ENCODE results near the gene SLX4IP. TPM values are rescaled to one million over a fixed set of nuclear protein-coding genes. Genes with fewer than 3 reads are reported as not detected.
"Not testable (repeated sequence)": the region's sequence is repeated elsewhere in the genome, so short reads cannot be mapped to it uniquely, and the experiment has no call there.

Gene SLX4IP
- total RNA-seq, 2 experiments from 2014 or later = 8.8 to 8.9 TPM

- ChIA-PET CTCF (interaction anchor here (1.1 to 1.4 kb wide), 2 partner anchors 11 to 39 kb away, joined by 3 read pairs; no protein-coding TSS in a partner anchor), POLR2A (no interaction called here)
- Mint-ChIP-seq H3K4me3 (no peak overlapping the region), H3K27me3 (ENCODE audit: low read depth) (no peaks in the 10 kb centered on the region), H3K4me1 (ENCODE audit: low read depth) (peaks cover 7% of the 10 kb centered on the region), H3K36me3 (ENCODE audit: low read depth) (peaks cover 11% of the 10 kb centered on the region), H3K9me3 (ENCODE audit: insufficient read depth) (no peaks in the 10 kb centered on the region), H3K27ac (no peak overlapping the region)
- no peak for DNase-seq
- ATAC-seq = no peak
Observed at GRCh38 chr20:10603971-10604864, 169.1 kb downstream of the SLX4IP start.

- DNase-seq = no peak
- Mint-ChIP-seq H3K27me3 (ENCODE audit: low read depth) (no peaks in the 10 kb centered on the region), H3K36me3 (ENCODE audit: low read depth) (peaks cover 11% of the 10 kb centered on the region), H3K4me3 (no peak overlapping the region), H3K9me3 (ENCODE audit: insufficient read depth) (no peaks in the 10 kb centered on the region), H3K27ac (no peak overlapping the region), H3K4me1 (ENCODE audit: low read depth) (peaks cover 7% of the 10 kb centered on the region)
- ChIA-PET POLR2A (no interaction called here), CTCF (interaction anchor here (1.4 to 1.5 kb wide), 2 partner anchors 9 to 11 kb away, joined by 3 to 6 read pairs; no protein-coding TSS in a partner anchor)
- no peak for ATAC-seq
Observed at GRCh38 chr20:10604865-10605440, 169.8 kb downstream of the SLX4IP start.

DNA sequence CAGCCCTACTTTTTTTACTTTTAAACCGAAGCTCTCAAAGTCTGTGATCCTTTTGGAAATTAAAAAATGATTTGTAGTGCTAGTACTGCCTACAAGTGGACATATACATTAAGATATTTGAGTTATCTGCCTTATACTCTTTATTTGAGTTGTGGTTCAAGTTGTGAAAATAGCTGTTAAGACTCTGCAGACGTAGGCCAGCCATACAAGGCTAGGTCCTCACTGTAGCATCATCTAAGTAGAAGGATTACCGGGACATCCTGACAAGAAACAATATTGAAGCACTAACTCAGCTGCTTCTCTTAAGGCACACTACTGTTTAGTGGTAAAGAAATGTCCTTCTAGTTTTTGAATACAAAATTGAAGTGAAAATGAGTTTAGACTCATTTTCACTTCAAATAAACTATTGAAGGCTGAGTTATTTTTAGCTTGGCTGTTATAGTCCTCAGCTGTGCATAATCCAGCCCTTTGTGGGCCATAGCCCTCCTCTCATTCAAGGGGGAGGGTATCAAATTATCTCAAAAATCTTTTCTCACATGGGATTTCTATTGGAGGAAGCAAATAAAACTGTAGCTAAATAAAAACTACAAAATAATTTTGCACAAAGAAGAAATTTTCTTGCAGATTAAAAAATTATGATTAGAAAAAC is 170.6 kb downstream of the SLX4IP start:
- peaks cover 11% of the 10 kb centered on the region for H3K36me3 Mint-ChIP-seq (ENCODE audit: low read depth)
- H3K4me1 Mint-ChIP-seq (ENCODE audit: low read depth) = peaks cover 7% of the 10 kb centered on the region
- H3K4me3 Mint-ChIP-seq = no peak overlapping the region
- H3K9me3 Mint-ChIP-seq (ENCODE audit: insufficient read depth) = no peaks in the 10 kb centered on the region
- CTCF ChIA-PET = interaction anchor here (1.0 to 1.5 kb wide), 3 partner anchors 10 to 47 kb away, joined by 3 to 6 read pairs (median 3); no protein-coding TSS in a partner anchor
- no peak for ATAC-seq
- no peak overlapping the region for H3K27ac Mint-ChIP-seq
- H3K27me3 Mint-ChIP-seq (ENCODE audit: low read depth) = no peaks in the 10 kb centered on the region
- POLR2A ChIA-PET = no interaction called here
- no peak for DNase-seq

- H3K4me3 Mint-ChIP-seq = no peak overlapping the region
- no peaks in the 10 kb centered on the region for H3K27me3 Mint-ChIP-seq (ENCODE audit: low read depth)
- no peaks in the 10 kb centered on the region for H3K9me3 Mint-ChIP-seq (ENCODE audit: insufficient read depth)
- H3K36me3 Mint-ChIP-seq (ENCODE audit: low read depth) = peaks cover 3% of the 10 kb centered on the region
- ChIA-PET POLR2A (no interaction called here), CTCF (interaction anchor here (1.1 to 1.2 kb wide), 2 partner anchors 9 to 631 kb away, joined by 3 read pairs; no protein-coding TSS in a partner anchor)
- DNase-seq (no peak), ATAC-seq (no peak)
- no peak overlapping the region for H3K27ac Mint-ChIP-seq
- no peaks in the 10 kb centered on the region for H3K4me1 Mint-ChIP-seq (ENCODE audit: low read depth)
Observed at GRCh38 chr20:10609276-10609675, 174.2 kb downstream of the SLX4IP start.

GRCh38 chr20:10609770-10610169 is 174.7 kb downstream of the SLX4IP start:
- DNase-seq = no peak
- no peaks in the 10 kb centered on the region for H3K4me1 Mint-ChIP-seq (ENCODE audit: low read depth)
- H3K36me3 Mint-ChIP-seq (ENCODE audit: low read depth) = peaks cover 3% of the 10 kb centered on the region
- POLR2A ChIA-PET = no interaction called here
- H3K4me3 Mint-ChIP-seq = no peak overlapping the region
- no peaks in the 10 kb centered on the region for H3K27me3 Mint-ChIP-seq (ENCODE audit: low read depth)
- CTCF ChIA-PET = interaction anchor here (1.1 kb wide), 1 partner anchor 9 kb away, joined by 3 read pairs; no protein-coding TSS in a partner anchor
- ATAC-seq = no peak
- H3K27ac Mint-ChIP-seq = no peak overlapping the region
- H3K9me3 Mint-ChIP-seq (ENCODE audit: insufficient read depth) = no peaks in the 10 kb centered on the region

GRCh38 chr20:10610251-10610650 is 175.1 kb downstream of the SLX4IP start:
- no peaks in the 10 kb centered on the region for H3K4me1 Mint-ChIP-seq (ENCODE audit: low read depth)
- CTCF ChIA-PET = interaction anchor here (1.1 kb wide), 1 partner anchor 143 kb away, joined by 3 read pairs; no protein-coding TSS in a partner anchor
- peaks cover 6% of the 10 kb centered on the region for H3K36me3 Mint-ChIP-seq (ENCODE audit: low read depth)
- H3K27ac Mint-ChIP-seq = no peak overlapping the region
- POLR2A ChIA-PET = no interaction called here
- ATAC-seq (no peak), DNase-seq (no peak)
- H3K4me3 Mint-ChIP-seq = no peak overlapping the region
- no peaks in the 10 kb centered on the region for H3K27me3 Mint-ChIP-seq (ENCODE audit: low read depth)
- no peaks in the 10 kb centered on the region for H3K9me3 Mint-ChIP-seq (ENCODE audit: insufficient read depth)

DNA sequence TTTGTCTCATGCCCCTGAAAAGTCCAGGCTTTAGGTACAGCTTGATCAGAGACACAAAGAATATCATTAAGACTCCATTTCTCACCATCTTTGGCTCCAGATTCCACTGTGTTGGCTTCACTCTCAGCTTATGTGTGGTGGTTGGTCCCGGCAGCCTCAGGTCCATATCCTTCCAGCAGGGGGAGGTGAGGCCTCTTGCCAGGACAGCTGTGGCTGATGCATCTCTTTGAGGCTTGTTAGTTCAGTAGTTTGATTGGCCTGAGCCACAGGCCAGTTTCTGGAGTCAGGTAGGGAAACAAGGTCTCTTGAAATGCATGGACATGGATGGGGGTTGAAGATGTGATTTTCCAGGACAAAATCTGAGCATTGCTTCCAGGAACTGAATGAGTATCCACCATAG is 176.3 kb downstream of the SLX4IP start:
- Mint-ChIP-seq H3K27me3 (ENCODE audit: low read depth) (no peaks in the 10 kb centered on the region), H3K4me1 (ENCODE audit: low read depth) (no peaks in the 10 kb centered on the region), H3K36me3 (ENCODE audit: low read depth) (peaks cover 8% of the 10 kb centered on the region), H3K4me3 (no peak overlapping the region), H3K9me3 (ENCODE audit: insufficient read depth) (no peaks in the 10 kb centered on the region), H3K27ac (no peak overlapping the region)
- no peak for ATAC-seq
- ChIA-PET POLR2A (no interaction called here), CTCF (interaction anchor here (1.4 kb wide), 1 partner anchor 34 kb away, joined by 3 read pairs; no protein-coding TSS in a partner anchor)
- no peak for DNase-seq

DNA sequence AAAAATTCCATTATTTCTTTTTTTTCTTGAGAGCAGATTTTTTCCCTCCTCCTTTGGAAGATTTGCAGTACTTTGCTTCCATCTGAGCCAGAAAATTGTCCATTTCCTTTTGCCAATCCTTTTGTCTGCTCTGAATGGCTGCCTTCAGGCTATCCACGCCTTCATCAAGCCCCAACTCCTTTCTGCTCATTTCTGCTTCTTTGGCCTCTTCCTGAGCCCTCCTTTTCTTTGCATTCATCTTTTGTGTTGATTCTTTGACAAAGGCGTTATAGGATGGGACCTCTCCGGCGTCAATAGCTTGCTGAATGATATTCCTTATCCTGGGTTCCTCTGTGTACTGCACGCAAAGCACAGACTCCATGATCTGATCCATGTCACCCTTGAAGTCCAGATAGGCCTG is 178.3 kb downstream of the SLX4IP start:
- CTCF ChIA-PET; H3K27me3 Mint-ChIP-seq (ENCODE audit: low read depth); H3K4me3 Mint-ChIP-seq; DNase-seq; ATAC-seq; H3K4me1 Mint-ChIP-seq (ENCODE audit: low read depth); H3K27ac Mint-ChIP-seq; POLR2A ChIA-PET; H3K9me3 Mint-ChIP-seq (ENCODE audit: insufficient read depth); H3K36me3 Mint-ChIP-seq (ENCODE audit: low read depth): not testable (repeated sequence)

- CTCF ChIA-PET = no interaction called here
Observed at GRCh38 chr20:10613911-10614310, 178.8 kb downstream of the SLX4IP start.

DNA sequence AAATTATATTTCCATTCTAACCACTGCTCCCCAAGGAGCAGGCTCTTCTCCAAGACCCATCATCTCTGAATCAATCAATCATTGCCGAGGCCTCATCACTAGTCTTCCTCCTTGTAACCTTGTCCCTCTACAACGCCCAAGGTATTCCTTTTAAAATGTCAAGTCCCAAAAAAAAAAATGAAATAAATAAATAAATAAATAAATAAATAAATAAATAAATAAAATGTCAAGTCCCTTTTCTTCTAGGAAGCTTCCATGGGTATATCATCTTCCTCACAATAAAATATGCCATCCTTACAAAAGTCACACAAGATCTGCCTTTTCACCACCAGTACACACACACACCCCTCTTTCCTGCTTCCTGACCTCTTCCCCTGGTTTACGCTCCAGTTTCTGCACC is 181.1 kb downstream of the SLX4IP start:
- Mint-ChIP-seq H3K9me3 (ENCODE audit: insufficient read depth) (no peaks in the 10 kb centered on the region), H3K4me1 (ENCODE audit: low read depth) (no peaks in the 10 kb centered on the region), H3K36me3 (ENCODE audit: low read depth) (peaks cover 8% of the 10 kb centered on the region), H3K27me3 (ENCODE audit: low read depth) (no peaks in the 10 kb centered on the region), H3K4me3 (no peak overlapping the region), H3K27ac (no peak overlapping the region)
- no peak for ATAC-seq
- CTCF ChIA-PET = interaction anchor here (1.5 kb wide), 1 partner anchor 10 kb away, joined by 3 read pairs; no protein-coding TSS in a partner anchor
- DNase-seq = no peak
- POLR2A ChIA-PET = no interaction called here

More at GRCh38 chr20:10613911-10614310, 178.8 kb downstream of the SLX4IP start:
- DNase-seq = no peak
- Mint-ChIP-seq H3K27ac (no peak overlapping the region), H3K27me3 (ENCODE audit: low read depth) (no peaks in the 10 kb centered on the region), H3K4me1 (ENCODE audit: low read depth) (no peaks in the 10 kb centered on the region), H3K9me3 (ENCODE audit: insufficient read depth) (no peaks in the 10 kb centered on the region), H3K4me3 (no peak overlapping the region), H3K36me3 (ENCODE audit: low read depth) (peaks cover 8% of the 10 kb centered on the region)
- ATAC-seq = no peak
- POLR2A ChIA-PET = no interaction called here

- POLR2A ChIA-PET; H3K4me1 Mint-ChIP-seq (ENCODE audit: low read depth); H3K27ac Mint-ChIP-seq; H3K36me3 Mint-ChIP-seq (ENCODE audit: low read depth); ATAC-seq; H3K4me3 Mint-ChIP-seq; H3K9me3 Mint-ChIP-seq (ENCODE audit: insufficient read depth); CTCF ChIA-PET; H3K27me3 Mint-ChIP-seq (ENCODE audit: low read depth); DNase-seq: not testable (repeated sequence)
Observed at GRCh38 chr20:10617549-10618133, 182.5 kb downstream of the SLX4IP start.
